Gastroesophageal sphincter (tissue), 3 donors: Measurements from ENCODE around the gene IPO5.

Experiments
- CTCF ChIP-seq, 4 experiments: fragments of 200-600 bp in 2 of 4; fragments of 450-650 bp in 2 of 4; sonication (generic) in 1 of 4; IDR thresholded peaks; one replicate each; pipeline ENCODE4 v1.5.1; 2017 to 2019; ENCODE audit warnings: antibody characterized with exemption in 4 of 4, mild to moderate bottlenecking in 2 of 4, moderate library complexity in 2 of 4
- POLR2AphosphoS5 ChIP-seq: sonication (generic); formaldehyde crosslinking; IDR thresholded peaks from one replicate; pipeline ENCODE4 v1.6.1; 2017; ENCODE audit warnings: antibody characterized with exemption

- TF ChIP-seq CTCF (IDR thresholded peaks at IDR 0.05) (no peak), POLR2AphosphoS5 (no peak)
Observed at GRCh38 chr13:98004107-98004506, 50.6 kb downstream of the IPO5 start.
